Activated CD8-positive, alpha-beta T cell treated with anti-CD3 and anti-CD28 coated beads for 36 hours (primary cell): ENCODE measurements around the gene KCP. TPM values are rescaled to one million over a fixed set of nuclear protein-coding genes. Genes with fewer than 3 reads are reported as not detected.

Source experiments
- ATAC-seq: fragments of 200-7000 bp; cut with Tn5 transposase; one replicate; pipeline ENCODE4 v1.10.0; 2021; ENCODE audit warnings: mild to moderate bottlenecking, moderate library complexity
- CTCF ChIA-PET: fragments of 350-600 bp; sonication (Branson Sonifier 250); formaldehyde crosslinking; loops from one replicate; lab custom pipeline; 2021; ENCODE audit warnings: antibody characterized with exemption; lab: Charles Lee
- POLR2A ChIA-PET: fragments of 350-600 bp; sonication (Branson Sonifier 250); formaldehyde crosslinking; loops from one replicate; lab custom pipeline; 2021; ENCODE audit warnings: antibody characterized with exemption; lab: Charles Lee
- DNase-seq: peaks from one replicate; pipeline ENCODE4 v3.0.0-alpha.2; 2020
- H3K27ac Mint-ChIP-seq: one replicate; pipeline ENCODE4 v1.8.0; 2021; ENCODE audit warnings: mild to moderate bottlenecking, mixed read lengths
- H3K27me3 Mint-ChIP-seq: one replicate; pipeline ENCODE4 v1.8.0; 2021; ENCODE audit warnings: mixed read lengths
- H3K36me3 Mint-ChIP-seq: one replicate; pipeline ENCODE4 v1.8.0; 2021; ENCODE audit warnings: low read depth, mixed read lengths
- H3K4me1 Mint-ChIP-seq: one replicate; pipeline ENCODE4 v1.8.0; 2021; ENCODE audit warnings: low read depth, mixed read lengths
- H3K4me3 Mint-ChIP-seq: one replicate; pipeline ENCODE4 v1.8.0; 2021; ENCODE audit warnings: mild to moderate bottlenecking, moderate library complexity, mixed read lengths
- H3K9me3 Mint-ChIP-seq: one replicate; pipeline ENCODE4 v1.8.0; 2021; ENCODE audit warnings: mixed read lengths
- intact Hi-C: fragments of 100-400 bp; cut with micrococcal nuclease; formaldehyde crosslinking; loops from one replicate; pipeline ENCODE4 v1.10.0; 2022
- total RNA-seq, 2 experiments: library from RNA; stranded (reverse); gene quantifications; one replicate each; pipeline ENCODE4 v1.2.3, GENCODE V29; 2021
- TF ChIP-seq, protein P1 (sequence below): fragments of 200-600 bp; IDR thresholded peaks from one replicate; pipeline ENCODE4 v1.8.0; 2022; ENCODE audit warnings: antibody characterized with exemption, mild to moderate bottlenecking

Gene KCP
- total RNA-seq, 2 experiments from 2014 or later = not detected

DNA sequence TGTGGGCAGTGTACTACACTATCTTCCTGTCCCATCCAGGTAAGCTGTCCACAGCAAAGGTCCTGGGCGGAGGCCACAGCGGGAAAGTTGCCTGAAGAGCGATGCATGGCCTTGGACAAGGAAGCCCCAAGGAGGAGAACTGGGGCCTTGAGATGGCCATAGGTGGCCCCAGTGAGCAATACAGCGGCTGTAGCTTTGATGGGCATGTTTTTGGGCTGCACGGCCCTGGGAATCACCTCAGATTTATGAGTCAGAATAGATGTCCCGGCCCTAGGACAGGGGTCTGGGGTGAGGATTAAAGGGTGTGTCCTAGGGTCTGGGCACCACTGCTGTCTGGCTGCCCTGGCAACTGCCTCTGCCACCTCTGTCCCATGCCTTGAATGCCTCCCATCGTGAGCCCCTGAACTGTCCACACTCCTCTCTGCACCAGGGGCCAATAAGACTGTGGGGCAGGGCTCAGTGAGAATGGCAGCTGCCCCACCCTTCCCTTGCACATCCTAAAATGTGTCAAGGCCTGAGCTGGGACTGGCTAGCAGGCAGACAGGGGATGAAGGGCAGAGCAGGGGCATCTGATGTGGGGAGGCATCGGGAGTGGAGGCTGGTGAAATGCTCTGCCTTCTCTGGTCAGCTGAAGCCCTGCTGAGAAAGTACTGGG lies 17.8 kb upstream of the KCP start:
- H3K27ac Mint-ChIP-seq = no peak overlapping the region
- ATAC-seq = no peak
- CTCF ChIA-PET = no interaction called here

DNA sequence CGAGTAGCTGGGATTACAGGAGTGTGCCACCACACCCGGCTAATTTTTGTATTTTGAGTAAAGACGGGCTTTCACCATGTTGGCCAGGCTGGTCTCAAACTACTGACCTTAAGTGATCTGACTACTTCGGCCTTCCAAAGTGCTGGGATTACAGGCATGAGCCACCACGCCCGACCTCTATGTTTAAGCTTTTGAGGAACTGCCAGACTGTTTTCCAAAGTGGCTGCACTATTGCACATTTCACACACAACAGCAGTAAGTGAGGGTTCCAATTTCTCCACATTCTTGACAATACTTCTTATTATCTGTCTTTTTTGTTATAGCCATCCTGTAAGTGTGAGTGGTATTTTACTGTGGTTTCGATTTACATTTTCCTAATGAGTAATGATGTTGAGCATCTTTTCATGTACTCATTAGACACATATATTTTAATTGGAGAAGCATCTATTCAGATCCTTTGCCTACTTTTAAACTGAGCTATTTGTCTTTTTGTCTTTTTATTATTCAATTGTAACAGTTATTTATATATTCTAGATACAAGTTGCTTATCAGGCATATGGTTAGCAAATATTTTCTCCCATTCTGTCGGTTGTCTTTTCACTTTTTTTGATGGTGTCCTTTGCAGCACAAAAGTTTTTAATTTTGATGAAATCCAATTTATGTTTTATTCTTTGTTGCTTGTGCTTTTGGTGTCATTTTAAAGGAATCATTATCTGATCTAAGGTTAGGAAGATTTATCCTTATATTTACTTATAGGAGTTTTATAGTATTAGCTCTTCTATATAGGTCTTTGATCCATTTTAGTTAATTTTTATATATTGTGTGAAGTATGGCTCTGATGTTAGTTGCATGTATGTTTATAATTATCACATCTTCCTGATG lies 14.4 kb upstream of the KCP start:
- no peak overlapping the region for H3K4me3 Mint-ChIP-seq
- DNase-seq = no peak
- ChIA-PET CTCF (interaction anchor here (0.7 to 1.3 kb wide), 2 partner anchors 22 to 42 kb away, joined by 3 read pairs; no protein-coding TSS in a partner anchor), POLR2A (no interaction called here)
- no peaks in the 10 kb centered on the region for H3K4me1 Mint-ChIP-seq
- H3K36me3 Mint-ChIP-seq = no peaks in the 10 kb centered on the region
- H3K9me3 Mint-ChIP-seq = no peaks in the 10 kb centered on the region
- intact Hi-C loops = no loop called here
- no peaks in the 10 kb centered on the region for H3K27me3 Mint-ChIP-seq
- TF ChIP-seq, protein P1, sequence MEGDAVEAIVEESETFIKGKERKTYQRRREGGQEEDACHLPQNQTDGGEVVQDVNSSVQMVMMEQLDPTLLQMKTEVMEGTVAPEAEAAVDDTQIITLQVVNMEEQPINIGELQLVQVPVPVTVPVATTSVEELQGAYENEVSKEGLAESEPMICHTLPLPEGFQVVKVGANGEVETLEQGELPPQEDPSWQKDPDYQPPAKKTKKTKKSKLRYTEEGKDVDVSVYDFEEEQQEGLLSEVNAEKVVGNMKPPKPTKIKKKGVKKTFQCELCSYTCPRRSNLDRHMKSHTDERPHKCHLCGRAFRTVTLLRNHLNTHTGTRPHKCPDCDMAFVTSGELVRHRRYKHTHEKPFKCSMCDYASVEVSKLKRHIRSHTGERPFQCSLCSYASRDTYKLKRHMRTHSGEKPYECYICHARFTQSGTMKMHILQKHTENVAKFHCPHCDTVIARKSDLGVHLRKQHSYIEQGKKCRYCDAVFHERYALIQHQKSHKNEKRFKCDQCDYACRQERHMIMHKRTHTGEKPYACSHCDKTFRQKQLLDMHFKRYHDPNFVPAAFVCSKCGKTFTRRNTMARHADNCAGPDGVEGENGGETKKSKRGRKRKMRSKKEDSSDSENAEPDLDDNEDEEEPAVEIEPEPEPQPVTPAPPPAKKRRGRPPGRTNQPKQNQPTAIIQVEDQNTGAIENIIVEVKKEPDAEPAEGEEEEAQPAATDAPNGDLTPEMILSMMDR = no peak
- H3K27ac Mint-ChIP-seq = no peak overlapping the region
- no peak for ATAC-seq

More for the DNA sequence above, 17.8 kb upstream of the KCP start:
- intact Hi-C loops = no loop called here
- peaks cover 9% of the 10 kb centered on the region for H3K4me1 Mint-ChIP-seq
- POLR2A ChIA-PET = no interaction called here
- H3K36me3 Mint-ChIP-seq = no peaks in the 10 kb centered on the region
- no peaks in the 10 kb centered on the region for H3K27me3 Mint-ChIP-seq
- no peaks in the 10 kb centered on the region for H3K9me3 Mint-ChIP-seq
- DNase-seq = no peak
- TF ChIP-seq, protein P1 = no peak
- no peak overlapping the region for H3K4me3 Mint-ChIP-seq

DNA sequence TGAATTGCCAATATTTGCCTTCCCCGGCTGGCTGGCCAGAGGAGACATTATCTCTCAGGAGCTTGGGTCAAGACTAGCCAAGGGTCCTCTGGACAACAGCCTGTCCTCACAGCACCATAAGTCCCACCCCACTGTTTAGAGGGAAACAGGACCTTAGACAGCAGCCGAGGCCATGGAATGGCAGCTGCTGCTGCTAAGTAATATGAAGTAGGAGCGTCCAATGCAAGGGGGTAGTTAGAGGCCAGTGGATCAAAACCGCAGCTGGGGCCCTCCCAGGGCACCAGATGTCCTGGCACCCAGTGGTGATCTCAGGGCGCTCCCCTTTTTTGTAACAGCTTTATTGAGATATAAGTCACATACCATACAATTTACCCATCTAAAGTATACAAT lies 12.9 kb upstream of the KCP start:
- ChIA-PET CTCF (interaction anchor here (0.9 to 2.5 kb wide), 2 partner anchors 26 to 240 kb away, joined by 3 to 6 read pairs; no protein-coding TSS in a partner anchor), POLR2A (interaction anchor here (1.4 kb wide), 1 partner anchor 168 kb away, joined by 4 read pairs; no protein-coding TSS in a partner anchor)
- no peaks in the 10 kb centered on the region for H3K36me3 Mint-ChIP-seq
- TF ChIP-seq, protein P1 = no peak
- intact Hi-C loops = no loop called here
- no peak overlapping the region for H3K4me3 Mint-ChIP-seq
- no peaks in the 10 kb centered on the region for H3K4me1 Mint-ChIP-seq
- H3K9me3 Mint-ChIP-seq = no peaks in the 10 kb centered on the region
- no peaks in the 10 kb centered on the region for H3K27me3 Mint-ChIP-seq
- no peak for DNase-seq
- ATAC-seq = no peak
- H3K27ac Mint-ChIP-seq = no peak overlapping the region

DNA sequence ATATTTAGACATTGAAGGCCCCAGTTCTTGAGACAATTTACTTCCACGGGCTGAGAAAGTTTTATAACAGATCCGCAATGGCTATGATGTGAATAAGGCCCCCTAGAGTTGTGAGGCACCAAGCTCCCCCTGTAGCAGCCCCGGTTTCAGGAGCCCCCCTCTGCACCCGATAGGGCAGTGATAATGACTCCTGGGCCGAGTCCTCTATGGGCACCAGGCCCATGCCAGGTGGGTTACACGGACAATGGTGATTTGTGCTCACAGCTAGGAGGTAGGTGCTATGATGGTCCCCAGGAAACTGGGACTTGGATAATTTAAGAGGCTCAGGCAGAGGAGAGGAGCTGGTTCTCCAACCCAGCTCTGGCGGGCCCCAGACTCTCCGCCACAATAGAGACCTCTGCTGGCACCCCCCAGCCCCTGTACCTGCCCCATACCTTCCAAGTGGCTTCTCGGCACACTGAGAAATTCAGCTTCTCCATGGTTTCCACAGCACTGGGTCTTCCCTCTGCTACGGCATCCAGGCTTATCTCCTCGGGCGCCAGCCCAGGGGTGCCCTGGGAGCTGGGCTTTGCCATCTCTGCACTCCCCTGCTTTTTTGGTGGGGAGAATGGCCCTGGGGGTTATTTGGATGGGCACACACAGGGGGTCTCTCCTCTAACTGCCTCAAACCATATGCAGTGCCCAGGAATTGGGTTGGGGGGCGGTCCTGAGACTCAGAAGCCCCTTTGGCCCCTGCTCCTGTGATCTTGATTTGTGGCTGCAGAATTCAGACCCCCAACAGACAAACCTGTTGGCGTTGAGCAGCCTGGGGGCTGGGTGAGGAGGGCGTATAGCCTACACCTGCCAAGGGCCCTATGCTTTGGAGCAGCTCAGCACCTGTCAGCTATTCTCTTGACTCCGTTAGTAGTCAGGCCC lies 12.2 kb upstream of the KCP start:
- Mint-ChIP-seq H3K4me1 (no peaks in the 10 kb centered on the region), H3K4me3 (no peak overlapping the region), H3K9me3 (no peaks in the 10 kb centered on the region), H3K27ac (no peak overlapping the region), H3K27me3 (no peaks in the 10 kb centered on the region), H3K36me3 (no peaks in the 10 kb centered on the region)
- POLR2A ChIA-PET = interaction anchor here (1.4 kb wide), 1 partner anchor 168 kb away, joined by 4 read pairs; no protein-coding TSS in a partner anchor
- TF ChIP-seq, protein P1 = no peak
- ATAC-seq = no peak
- DNase-seq = no peak
- intact Hi-C loops = no loop called here
- CTCF ChIA-PET = interaction anchor here (0.9 to 2.5 kb wide), 2 partner anchors 25 to 241 kb away, joined by 3 to 6 read pairs; no protein-coding TSS in a partner anchor
